ACHN (cell line): Measurements from ENCODE around the gene CD320.
"Not testable (repeated sequence)": the region's sequence is repeated elsewhere in the genome, so short reads cannot be mapped to it uniquely, and the experiment has no call there.

Source experiments
- DNase-seq: peaks from one replicate; pipeline ENCODE4 v3.0.0-alpha.2; 2015
- in situ Hi-C: cut with HindIII; loops from 2 replicates; pipeline ENCODE4 v1.10.0; 2017; ENCODE audit warnings: low sequenced_read_pairs, low pct_ligation_motif_present, low pct_unique_long_range_greater_than_20kb

Gene CD320

DNA sequence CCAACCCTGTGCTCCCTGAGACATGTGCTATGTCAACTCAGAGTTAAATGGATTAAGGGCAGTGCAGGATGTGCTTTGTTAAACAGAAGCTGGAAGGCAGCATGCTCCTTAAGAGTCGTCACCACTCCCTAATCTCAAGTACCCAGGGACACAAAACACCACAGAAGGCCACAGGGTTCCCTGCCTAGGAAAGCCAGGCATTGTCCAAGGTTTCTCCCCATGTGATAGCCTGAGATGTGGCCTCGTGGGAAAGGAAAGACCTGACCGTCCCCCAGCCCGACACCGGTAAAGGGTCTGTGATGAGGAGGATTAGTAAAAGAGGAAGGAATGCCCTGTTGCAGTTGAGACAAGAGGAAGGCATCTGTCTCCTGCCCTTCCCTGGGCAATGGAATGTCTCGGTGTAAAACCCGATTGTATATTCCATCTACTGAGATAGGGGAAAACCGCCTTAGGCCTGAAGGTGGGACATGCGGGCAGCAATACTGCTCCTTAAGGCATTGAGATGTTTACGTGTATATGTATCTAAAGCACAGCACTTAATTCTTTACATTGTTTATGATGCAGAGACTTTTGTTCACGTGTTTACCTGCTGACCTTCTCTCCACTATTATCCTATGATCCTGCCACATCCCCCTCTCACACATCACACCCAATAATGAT is 7.0 kb upstream of the CD320 start:
- in situ Hi-C loops, DNase-seq: not testable (repeated sequence)

DNA sequence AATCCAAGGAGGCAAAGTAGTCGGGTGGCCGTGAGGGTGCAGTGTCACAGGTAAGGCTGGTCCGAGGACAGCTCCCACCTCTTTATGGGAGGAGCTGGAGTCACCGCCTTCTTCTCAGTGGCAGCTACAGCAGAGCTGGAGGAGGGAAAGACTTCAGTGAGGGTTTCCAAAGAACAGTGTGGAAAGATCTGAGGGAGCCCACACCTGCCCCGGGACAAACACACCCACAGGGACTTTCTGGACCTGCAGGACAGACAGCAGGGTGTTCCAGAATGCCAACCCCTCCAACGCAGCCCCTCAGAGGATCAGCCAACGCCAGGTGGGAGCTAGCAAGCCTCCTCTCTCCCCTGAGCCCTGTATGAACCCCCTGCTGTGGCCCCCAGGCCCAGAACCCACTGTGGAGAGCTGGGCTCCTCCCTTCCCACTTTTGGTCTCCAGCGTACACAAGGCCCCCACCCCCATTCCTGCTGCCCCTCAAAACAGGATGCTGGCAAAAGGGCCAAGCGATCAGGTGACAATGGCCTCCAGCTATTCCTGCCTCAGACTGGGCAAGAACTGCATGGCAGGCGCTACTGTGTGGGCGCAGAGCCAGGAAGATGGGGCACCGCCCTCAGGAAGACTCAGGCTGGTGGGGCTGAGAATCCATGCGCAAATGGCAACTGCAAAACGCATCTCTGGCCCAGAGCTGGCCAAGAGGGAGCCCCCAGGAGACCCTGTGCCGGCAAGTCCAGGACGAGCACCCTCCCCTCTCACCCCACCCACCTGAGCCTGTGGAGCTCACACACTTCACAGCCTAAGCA is 3.5 kb upstream of the CD320 start:
- in situ Hi-C loops: no loop called here

DNA sequence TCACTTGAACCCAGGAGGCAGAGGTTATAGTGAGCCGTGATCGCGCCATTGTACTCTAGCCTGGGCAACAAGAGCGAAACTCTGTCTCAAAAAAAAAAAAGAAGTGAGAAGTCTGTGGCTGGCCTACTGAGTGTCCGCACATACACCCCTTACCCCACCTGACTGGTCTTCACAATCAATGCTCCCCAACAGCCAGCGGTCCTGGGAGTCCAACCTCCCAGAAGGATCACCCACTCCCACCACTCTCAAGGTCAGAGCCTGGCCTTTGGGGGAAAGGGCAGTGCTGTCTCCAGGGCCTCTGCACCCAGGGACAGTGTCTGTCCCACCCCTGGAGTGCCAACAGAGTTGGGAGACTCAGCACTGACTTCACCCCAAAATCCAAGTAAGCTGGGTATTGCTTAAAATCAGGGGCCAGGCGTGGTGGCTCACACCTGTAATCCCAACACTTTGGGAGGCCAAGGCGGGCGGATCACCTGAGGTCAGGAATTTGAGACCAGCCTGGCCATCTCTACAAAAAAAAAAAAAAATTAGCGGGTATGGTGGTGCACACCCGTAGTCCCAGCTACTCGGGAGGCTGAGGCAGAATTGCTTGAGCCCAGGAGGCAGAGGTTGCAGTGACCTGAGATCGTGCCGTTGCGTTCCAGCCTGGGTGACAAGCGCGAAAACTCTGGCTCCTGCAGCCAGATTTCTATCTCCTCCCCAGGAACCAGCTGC is 2.3 kb upstream of the CD320 start:
- no peak for DNase-seq
- in situ Hi-C loops: no loop called here

More for the DNA sequence above, 3.5 kb upstream of the CD320 start:
- DNase-seq: no peak

DNA sequence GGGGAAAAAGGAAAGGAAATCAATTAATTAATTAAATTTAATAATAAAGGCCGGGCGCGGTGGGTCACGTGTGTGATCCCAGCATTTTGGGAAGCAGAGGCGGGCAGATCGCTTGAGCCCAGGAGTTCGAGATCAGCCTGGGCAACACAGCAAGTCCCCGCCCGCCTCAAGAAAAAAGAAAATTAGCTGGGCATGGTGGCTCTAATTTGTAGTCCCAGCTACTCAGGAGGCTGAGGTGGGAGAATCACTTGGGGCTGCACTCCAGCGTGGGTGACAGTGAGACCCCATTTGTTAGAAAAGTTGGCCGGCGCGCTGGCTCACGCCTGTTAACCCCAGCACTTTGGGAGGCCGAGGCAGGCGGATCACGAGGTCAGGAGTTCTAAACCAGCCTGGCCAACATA is 733 bp upstream of the CD320 start:
- in situ Hi-C loops: no loop called here

DNA sequence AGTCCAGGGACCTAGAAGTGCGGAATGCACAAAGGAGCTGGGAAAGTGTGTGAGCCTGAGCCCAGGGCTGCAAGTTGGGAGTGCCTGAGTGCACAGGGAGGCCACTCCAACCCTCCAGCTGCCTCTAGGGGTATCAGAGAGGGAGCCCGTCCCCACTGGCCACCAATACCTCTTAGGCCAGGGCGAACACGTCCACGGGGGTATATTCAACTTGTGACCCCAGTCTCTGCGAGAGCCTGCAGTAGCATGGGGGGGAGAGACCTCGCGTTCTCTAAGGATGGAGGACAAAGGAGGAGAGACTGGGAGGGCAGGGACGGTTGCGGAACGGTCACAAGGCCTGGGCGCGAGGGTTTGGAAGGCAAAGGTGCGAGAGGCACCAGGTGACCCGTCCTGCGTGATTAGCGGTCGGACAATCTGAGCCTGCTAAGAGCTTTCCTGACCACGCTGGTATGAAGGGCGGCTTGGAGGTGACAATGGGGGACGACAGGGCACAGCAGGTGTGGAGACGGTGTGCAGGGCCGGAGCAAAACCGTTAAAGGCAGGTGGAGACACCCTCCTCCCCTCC is 676 bp downstream of the CD320 start:
- in situ Hi-C loops: no loop called here

More for the DNA sequence above, 733 bp upstream of the CD320 start:
- DNase-seq: no peak

DNA sequence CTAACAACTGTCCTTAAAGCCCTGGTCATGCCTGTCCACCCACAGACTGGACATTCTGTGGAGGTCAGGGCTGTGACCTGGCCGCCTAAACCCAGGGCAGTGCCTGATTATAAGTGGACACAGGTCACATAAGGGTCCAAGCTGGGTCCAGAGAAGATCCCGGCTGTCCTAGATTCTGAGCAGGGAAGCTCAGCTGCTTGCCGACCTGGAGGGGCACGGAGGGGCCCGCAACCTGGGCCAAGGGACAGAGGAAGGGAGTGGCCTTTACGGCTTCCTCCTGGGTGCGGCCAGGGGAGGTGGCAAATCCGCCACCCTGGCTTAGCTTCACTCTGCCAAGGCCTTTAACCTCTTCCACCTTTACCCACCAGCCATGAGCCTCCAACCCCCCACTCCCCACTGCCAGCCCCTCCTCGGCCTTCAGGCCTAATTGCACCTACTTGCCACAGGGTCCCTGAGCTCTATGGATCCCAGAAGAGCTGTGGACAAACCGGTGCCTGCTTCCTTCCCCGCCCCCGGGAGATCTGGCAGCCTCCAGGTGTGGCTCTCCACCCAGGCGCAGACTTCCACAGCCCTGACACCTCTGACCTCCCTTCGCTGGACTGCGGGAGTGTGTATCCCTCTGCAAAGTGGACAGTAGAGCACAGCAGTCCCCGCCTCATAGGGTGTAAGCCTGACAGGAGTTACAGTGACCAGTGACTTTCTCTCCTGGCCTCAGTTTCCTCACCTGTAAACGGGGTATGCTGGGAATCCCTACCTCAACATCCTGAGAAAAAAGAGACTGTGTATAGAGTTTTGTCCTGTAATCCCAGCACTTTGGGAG is 1.7 kb downstream of the CD320 start:
- no peak for DNase-seq
- in situ Hi-C loops: no loop called here

More for the DNA sequence above, 676 bp downstream of the CD320 start:
- no peak for DNase-seq

DNA sequence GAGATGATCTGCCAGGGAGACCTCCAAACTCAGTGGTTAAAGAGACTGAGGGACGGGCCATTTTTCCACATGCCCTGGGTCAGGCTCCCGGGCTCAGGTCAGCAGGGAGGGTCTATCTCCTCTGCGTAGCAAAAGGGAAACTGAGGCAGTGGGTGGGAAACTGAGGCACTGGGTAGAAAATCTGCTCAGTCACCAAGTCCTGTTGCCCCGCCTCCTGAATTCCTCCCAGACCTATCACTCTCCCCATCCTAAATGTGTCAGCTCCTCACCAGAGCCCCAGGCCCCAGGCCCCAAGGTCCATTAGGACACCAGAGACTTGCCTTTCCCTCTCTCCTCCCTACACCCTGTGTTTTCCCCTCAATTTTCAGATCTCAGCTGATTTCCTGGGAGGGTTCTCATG is 2.4 kb downstream of the CD320 start:
- no peak for DNase-seq
- in situ Hi-C loops: no loop called here

DNA sequence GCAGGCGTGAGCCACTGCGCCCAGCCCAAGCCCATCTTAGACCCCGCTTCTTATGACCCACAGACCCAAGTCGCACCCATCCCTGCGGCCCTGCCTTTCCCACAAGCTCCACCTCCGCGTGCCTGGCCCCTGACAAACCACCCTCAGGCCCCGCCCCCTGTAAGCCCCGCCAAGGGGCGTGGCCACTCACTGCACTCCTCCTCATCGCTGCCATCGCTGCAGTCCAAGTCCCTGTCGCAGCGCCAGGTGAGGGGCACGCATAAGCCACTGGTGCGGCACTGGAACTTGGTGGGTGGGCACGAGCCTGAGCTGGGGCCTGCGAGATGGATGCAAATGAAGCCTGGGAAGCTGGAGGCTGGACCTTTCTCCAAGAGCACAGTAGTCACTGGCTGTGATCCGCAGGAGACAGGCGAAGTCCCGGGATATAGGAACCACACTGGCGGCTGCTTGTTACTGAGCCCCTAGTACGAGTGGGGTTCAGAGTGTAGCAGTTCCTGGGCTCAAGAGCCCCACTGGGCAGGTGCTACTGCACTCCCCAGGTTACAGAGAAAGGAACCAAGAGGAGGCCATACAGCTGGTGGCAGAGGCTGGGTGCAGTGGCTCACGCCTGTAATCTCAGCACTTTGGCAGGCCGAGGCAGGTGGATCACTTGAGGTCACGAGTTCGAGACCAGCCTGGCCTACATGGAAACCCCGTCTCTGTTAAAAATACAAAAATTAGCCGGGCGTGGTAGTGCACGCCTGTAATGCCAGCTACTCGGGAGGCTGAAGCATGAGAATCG is 3.1 kb downstream of the CD320 start:
- in situ Hi-C loops: no loop called here
- DNase-seq: no peak

DNA sequence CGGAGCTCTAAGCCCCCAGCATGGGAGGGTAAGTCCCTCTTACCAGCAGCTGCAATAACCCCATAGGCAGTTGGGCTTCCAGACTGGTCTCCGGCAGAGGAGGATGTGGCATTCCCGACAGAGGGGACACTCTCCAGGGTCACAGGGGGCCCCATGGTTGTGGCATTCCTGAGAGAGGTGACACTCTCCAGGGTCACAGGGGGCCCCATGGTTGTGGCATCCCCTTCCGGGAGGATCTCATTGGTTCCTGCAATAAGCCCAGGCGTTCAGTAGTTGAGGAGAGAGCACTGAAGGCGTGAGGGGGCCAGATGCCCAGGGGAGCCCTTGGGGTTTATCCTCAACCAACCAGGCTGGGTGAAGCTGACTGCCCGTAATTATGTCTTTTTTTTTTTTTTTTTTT is 5.4 kb downstream of the CD320 start:
- no peak for DNase-seq
- in situ Hi-C loops: no loop called here

DNA sequence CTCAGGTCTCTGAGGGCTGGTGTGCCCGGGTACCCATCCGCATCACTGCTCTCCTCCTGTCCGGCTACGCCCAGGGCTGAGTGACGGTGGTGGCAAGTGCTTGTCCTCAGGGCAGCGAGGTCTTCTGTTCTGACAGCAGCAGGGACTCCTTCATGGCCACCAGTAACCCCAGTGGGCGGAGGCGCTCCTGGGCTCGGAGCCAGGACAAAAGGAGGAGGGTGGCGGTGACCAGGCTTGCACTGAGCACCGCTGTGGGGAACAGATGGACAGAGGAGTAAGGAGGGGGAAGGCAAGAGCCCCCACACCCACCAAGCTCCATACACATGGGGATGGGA is 5.8 kb downstream of the CD320 start:
- no peak for DNase-seq
- in situ Hi-C loops: no loop called here

DNA sequence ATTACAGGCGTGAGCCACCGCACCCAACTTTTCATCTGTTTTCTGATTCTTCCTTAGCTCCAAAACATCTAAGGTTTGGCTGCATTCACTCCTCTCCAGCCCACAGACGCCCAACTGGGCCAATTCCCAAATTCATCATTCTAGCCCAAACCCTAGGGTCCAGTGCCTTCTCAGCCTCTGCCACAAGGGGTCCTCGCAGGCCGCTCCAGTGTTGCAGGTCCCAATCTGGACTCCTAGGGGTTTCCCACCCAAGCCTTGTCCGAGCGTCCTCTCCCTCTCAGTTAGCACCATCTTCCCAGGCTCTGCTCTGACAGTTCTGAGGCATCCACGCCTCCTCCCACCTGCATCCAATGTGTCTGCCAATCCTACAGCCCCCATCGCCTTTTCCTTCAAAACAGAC is 16.8 kb downstream of the CD320 start:
- in situ Hi-C loops, DNase-seq: not testable (repeated sequence)

DNA sequence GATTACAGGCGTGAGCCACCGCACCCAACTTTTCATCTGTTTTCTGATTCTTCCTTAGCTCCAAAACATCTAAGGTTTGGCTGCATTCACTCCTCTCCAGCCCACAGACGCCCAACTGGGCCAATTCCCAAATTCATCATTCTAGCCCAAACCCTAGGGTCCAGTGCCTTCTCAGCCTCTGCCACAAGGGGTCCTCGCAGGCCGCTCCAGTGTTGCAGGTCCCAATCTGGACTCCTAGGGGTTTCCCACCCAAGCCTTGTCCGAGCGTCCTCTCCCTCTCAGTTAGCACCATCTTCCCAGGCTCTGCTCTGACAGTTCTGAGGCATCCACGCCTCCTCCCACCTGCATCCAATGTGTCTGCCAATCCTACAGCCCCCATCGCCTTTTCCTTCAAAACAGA is 31.6 kb downstream of the CD320 start:
- DNase-seq, in situ Hi-C loops: not testable (repeated sequence)

DNA sequence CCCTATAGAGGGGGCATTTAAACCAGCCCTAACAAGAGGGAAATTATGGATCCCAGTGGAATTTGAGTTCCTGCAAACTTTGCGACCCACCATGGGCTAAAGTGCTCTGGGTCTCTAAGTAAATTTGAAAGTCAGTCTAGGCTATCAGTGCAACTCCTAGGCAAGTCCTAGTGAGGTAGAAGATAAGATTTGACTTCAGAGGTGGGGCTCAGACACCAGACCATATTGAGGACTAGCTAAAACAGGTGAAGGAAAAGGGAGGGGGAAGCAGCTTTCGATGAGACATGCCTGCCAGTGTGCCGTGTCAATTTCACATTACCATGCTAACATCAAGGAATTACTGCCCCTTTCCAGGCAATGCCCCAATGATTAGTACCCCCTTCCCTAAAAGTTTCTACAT is 38.4 kb downstream of the CD320 start:
- in situ Hi-C loops: no loop called here

DNA sequence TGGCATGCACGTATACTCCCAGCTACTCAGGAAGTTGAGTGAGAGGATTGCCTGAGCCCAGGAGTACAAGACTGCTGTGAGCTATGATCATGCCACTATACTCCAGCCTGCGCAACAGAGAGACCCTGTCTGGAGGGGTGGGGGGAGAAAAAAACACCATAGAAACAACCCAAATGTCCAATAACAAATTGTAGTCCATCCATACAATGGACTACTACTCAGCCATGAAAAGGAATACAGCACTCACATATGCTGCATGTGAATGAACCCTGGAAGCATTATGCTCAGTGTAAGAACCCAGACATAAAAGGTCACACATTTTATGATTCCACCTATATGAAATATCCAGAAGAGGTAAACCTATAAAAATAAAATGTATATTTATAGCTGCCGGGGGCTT is 42.3 kb downstream of the CD320 start:
- DNase-seq: no peak
- in situ Hi-C loops: no loop called here

More for the DNA sequence above, 38.4 kb downstream of the CD320 start:
- DNase-seq: no peak

DNA sequence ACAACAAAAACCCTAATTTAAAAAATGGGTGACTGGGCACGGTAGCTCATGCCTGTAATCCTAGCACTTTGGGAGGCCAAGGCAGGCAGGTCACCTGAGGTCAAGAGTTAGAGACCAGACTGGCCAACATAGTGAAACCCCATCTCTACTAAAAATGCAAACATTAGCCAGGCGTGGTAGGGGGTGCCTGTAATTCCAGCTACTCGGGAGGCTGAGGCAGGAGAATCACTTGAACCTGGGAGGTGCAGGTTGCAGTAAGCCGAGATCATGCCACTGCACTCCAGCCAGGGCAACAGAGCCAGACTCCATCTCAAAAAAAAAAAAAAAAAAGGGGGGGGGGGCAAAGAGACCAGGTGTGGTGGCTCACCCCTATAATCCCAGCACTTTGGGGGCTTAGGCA is 43.9 kb downstream of the CD320 start:
- in situ Hi-C loops, DNase-seq: not testable (repeated sequence)

DNA sequence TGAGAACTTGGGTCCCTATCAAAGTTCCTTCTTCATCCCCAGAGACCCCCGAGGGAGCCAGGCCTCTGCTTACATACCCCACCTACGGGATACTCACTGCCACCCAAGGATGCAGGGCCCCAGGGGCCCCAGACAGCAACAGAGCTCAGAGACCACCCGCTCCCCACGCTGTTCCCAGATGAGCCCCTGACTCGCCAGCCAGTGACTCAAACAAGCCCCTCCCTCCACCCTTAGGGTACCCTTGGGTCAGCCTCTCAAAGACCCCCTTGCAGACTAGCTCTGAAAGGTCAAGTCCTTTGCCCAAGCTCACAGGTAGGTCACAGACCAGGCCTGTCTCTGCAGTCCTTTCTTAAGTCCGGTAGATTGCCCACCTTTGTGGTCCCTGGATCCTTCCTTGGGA is 45.7 kb downstream of the CD320 start:
- in situ Hi-C loops: no loop called here
- DNase-seq: no peak

DNA sequence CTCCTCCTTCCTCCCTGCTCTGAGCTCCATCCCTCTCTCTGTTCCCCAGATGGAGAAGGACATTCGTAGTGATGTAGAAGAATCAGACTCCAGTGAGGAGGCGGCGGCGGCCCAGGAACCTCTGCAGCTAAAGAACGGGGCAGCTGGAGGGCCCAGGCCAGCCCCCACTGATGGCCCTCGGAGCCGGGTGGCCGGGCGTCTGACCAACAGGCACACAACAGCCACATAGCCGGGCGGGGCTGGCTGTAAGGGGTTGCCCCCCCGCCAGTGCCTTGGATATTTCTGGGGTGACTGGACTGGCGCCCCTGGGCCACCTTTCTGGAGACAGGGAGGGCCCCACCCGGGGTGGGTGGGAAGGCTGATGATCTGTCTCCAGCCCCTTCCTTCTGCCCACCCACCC is 46.3 kb downstream of the CD320 start:
- in situ Hi-C loops: no loop called here
- no peak for DNase-seq

DNA sequence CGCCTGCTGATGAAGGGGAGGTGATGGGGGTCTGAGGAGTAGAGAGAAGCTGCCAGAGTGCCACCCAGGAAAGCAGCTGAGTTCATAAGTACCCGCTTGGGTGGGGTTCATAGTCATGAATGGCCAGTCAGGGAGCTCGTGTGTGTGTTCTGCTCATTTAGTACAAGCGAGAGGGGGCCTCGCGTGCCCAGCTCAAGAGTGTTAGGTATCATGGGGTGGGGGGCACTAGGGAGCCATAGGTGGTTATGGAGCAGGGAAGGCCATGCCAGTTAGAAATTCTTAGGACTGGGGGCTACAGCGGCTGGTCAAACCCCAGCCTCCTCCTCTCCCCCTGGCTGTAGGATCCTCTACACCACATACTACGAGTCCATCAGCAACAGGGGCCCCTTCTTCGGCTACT is 46.8 kb downstream of the CD320 start:
- in situ Hi-C loops: no loop called here
- no peak for DNase-seq
